ENCODE measurements around the gene CASKIN1.

DNA sequence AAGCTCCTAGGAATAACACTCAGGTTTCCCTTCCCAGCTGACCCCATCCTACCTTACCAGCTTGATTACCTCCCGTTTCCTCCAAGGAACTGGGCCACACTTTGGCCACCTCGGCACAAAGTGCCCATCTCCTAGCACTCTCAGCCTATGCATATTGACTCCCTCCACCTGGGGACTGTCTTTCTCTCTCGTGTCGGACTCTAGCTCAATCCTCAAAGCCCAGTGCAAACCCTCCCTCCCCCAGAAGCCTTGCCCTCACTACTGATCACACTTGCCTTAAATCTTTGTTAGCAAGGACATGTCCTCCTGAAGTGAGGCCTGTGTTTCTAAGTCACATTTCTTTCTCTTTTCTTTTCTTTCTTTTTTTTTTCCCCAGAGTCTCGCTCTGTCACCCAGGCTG, 50.6 kb downstream of the CASKIN1 start:
- TF ChIP-seq, protein P1, sequence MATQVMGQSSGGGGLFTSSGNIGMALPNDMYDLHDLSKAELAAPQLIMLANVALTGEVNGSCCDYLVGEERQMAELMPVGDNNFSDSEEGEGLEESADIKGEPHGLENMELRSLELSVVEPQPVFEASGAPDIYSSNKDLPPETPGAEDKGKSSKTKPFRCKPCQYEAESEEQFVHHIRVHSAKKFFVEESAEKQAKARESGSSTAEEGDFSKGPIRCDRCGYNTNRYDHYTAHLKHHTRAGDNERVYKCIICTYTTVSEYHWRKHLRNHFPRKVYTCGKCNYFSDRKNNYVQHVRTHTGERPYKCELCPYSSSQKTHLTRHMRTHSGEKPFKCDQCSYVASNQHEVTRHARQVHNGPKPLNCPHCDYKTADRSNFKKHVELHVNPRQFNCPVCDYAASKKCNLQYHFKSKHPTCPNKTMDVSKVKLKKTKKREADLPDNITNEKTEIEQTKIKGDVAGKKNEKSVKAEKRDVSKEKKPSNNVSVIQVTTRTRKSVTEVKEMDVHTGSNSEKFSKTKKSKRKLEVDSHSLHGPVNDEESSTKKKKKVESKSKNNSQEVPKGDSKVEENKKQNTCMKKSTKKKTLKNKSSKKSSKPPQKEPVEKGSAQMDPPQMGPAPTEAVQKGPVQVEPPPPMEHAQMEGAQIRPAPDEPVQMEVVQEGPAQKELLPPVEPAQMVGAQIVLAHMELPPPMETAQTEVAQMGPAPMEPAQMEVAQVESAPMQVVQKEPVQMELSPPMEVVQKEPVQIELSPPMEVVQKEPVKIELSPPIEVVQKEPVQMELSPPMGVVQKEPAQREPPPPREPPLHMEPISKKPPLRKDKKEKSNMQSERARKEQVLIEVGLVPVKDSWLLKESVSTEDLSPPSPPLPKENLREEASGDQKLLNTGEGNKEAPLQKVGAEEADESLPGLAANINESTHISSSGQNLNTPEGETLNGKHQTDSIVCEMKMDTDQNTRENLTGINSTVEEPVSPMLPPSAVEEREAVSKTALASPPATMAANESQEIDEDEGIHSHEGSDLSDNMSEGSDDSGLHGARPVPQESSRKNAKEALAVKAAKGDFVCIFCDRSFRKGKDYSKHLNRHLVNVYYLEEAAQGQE (IDR thresholded peaks at IDR 0.05; ENCODE audit: low read depth), result no peak
- TF ChIP-seq TCF12 (IDR thresholded peaks at IDR 0.05; ENCODE audit: low read depth), result no peak
- TF ChIP-seq YY1 (IDR thresholded peaks at IDR 0.05; ENCODE audit: low read depth), result no peak
- TF ChIP-seq TEAD4 (IDR thresholded peaks at IDR 0.05), result no peak
- TF ChIP-seq EP300 (IDR thresholded peaks at IDR 0.05; ENCODE audit: borderline replicate concordance), result no peak
- no peak for TF ChIP-seq TAF1 (IDR thresholded peaks at IDR 0.05; ENCODE audit: low read depth)
- TF ChIP-seq FOXM1 (IDR thresholded peaks at IDR 0.05; ENCODE audit: borderline replicate concordance, low read depth), result no peak
- no peak for TF ChIP-seq EGR1 (IDR thresholded peaks at IDR 0.05)
- TF ChIP-seq, protein P2, sequence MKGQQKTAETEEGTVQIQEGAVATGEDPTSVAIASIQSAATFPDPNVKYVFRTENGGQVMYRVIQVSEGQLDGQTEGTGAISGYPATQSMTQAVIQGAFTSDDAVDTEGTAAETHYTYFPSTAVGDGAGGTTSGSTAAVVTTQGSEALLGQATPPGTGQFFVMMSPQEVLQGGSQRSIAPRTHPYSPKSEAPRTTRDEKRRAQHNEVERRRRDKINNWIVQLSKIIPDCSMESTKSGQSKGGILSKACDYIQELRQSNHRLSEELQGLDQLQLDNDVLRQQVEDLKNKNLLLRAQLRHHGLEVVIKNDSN (IDR thresholded peaks at IDR 0.05), result no peak
- TF ChIP-seq CREB1 (IDR thresholded peaks at IDR 0.05; ENCODE audit: low read depth), result no peak
- TF ChIP-seq NFIC (IDR thresholded peaks at IDR 0.05), result no peak
- no peak for TF ChIP-seq RAD21 (IDR thresholded peaks at IDR 0.05; ENCODE audit: low read depth)

Measured in Ishikawa (cell line).